Eye (tissue), 1 donor: ENCODE data around the gene WNT7A.

Experiments
- DNase-seq: peaks from one replicate; pipeline ENCODE4 v3.0.0-alpha.2; 2015

WNT7A gene

DNA sequence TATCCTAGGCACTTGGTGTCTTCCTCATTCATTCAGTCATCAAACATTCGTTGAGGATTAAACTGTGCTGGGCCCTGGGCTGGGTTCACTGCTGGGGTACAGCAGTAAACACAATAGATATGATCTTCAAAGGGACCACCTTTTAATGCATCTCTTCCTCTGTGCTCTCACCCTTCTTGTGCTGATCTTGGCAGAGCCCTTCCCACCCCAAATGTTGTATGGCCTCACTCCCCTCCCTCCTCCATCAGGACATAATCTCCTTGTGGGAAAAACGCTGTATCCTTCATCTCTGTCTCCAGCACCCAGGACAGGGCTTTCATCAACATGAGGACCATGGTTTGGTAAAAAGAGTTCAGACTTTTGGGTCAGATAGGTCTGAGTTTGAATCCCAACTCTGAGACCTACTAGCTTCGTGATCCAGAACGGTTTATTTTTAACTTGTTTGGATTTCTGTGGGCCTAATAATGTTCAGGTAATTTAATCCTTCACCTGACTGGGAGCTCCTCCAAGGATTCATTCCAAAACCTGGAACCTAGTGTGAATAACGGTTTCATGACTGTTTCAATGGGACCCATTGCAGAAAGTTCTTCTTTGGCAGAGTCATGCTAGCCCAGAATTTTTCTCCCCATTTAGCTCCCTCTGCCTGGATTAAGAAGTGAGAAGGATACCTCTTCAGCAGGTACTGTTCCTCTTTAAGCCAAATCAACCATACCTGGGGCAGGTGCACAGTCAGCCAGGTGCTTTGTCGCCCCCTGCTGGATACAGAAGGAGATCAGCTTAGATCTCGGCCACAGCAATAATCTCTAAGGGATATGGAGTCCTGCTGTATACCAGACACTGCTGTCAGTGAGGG is 5.2 kb upstream of the WNT7A start:
- DNase-seq: peak; percentile 72

DNA sequence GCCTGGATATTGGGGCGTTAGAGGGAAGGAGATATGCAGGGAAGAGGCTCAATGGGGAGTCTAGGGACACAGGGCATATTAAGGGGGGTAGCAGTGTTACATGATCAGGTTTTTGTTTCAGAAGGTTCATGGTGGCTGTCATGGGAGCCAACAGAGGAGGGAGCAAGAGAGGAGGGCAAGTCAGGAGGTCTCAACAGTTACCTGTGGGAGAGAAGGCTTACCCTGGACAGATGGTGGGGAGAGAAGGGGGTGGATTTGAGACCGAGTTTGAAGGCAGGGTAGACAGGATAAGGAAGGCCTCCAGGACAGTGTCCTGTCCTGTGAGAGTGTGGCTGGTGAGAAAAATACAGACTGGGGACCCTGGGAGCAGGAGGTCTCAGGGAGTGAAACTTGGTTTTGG is 3.8 kb upstream of the WNT7A start:
- no peak for DNase-seq

DNA sequence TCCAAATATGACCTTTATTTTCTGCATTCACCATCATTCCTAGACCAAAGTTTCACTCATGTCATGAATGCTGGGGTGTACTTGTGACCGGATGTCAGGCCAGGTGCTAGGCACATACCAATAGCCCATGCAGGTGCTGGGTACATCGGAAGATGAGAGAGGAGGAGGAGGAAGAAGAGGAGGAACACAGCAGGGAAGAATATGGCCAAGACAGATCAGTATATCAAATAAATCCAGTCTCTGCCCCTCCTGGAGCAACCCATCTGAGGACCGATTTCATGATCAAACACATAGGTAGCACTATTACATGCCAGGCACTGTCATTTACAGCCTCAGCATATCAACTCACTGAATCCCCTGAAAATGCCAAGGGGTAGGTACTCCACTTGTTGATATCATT is 3.0 kb upstream of the WNT7A start:
- DNase-seq: no peak

DNA sequence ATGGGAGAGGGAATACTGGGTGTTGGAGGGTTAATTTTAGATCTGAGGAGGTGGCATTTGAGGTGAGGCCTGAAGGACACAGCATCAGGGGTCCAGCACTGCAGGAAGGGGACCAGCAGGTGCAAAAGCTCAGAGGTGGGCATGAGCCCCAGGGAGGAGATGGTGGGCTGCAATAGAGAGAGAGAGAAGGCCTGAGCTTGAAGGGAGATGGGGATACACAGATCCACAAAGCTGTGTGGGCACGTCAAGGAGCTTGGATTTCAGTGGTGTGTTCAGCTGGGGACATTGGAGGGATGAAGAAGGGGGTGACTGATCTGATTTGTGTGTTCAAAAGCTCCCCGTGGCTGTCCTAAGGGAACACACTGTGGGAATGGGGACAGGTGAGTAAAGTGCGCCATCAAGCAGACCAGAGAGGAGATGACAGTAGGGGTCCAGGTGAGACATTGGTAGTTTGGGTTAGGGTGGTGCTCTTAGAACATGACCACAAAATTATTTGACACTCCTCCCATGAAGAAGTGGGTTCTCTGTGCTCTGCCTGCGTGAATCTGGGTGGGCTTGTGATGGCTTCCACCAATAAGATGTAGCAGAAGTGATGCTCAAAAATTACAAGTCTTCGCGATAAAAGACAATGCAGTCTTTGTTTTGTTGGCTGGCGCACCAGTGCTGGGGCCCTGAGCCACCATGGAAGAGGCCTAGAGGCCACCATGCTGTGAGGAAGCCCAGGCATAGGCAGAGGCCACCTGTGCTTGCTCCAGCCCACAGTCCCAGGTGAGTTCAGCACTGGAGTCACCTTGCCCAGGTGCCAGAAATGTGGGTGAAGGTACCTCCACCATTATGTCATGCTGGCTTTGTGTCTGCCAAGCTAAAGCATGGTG is 1.9 kb upstream of the WNT7A start:
- DNase-seq: no peak

DNA sequence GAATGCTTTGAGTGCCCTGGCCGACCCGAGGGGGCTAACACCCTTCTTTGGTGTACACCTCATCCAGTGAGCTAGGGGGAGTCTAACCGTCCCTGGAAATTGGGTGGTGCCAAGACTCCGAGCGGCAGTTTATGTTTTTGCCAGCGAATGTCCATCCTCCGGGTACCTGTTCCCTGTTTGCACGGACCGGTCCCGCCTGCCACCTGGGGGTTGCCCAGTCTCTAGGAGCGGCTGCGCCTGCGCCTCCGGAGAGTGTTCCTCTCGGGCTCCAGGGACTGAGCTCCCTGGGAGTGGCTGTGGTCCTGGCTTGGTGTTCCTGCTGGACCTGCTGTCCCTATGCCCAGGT is 913 bp upstream of the WNT7A start:
- no peak for DNase-seq

DNA sequence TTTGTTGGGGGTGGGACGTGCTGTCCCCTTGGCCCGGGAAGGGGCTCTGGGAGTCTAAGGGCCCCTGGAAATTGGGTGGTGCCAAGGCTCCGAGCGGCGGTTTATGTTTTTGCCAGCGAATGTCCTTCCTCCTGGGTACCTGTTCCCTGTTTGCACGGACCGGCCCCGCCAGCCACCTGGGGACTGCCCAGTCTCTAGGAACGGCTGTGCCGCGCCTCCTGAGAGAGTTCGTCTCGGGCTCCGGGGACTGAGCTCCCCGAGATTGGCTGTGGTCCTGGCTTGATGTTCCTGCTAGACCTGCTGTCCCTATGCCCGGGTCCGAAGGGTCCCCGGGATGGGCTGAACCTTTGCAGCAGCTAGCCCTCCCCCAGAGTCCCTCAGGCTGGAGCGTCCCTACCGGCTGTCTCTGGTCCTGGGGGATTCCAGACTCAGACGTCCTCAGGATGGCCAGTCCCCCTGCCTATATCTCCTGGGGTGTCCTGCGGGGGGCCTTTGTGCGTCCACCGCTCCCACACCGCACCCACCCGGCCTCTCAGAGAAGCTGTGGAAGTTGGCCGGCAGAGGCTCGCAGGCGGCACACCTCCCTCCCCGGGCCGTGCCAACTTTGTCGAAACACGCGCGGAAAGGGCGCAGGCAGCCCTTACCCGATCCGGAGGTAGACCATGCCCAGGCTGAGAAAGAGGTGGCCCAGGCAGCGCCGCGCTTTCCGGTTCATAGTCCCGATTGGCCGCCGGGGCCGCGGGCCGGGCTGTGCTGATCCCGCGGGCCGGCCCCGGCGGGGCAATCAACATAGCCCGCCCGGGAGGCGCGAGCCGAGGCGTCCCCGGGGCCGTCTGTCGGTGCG is 547 bp downstream of the WNT7A start:
- DNase-seq: peak; percentile 60

DNA sequence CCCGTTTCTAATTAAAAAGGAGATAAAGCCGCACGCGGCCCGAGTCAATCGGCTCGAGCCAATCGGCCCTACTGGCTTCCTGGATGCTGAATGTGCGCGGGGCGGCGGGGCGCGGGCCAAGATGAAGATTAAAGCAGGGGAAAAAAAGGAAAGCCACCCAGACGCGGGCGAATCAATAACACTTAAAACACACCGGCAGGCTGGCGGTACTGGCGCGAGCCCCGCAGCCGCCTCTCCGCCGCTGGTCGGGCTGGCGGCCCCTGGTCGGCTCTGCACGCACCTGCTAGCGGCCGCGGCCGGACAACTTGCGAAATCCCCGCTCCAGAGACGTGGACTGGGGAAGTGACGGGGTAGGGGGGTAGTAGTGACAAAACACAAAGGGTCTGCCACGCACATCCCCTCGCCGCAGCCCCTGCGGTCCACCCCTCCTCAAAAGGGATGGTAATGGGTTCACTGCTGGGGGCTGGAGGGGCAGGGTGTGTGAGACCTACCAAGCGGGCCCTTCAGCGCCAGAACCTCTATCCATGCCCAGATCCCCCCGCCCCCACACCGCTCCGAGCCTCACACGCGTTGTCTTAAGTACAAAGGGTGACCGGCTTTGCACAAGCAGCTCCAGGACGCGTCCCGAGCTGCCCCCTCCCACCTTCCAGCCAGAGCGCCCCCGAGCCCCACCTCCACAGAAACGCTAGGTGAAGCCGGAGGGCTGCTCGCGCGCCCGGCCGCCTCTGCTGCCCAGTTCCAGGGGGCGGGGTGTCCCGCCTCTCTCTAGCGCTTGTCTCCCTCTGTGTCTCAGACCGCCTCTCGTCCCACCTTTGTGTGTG is 1.4 kb downstream of the WNT7A start:
- DNase-seq: peak; percentile 69

DNA sequence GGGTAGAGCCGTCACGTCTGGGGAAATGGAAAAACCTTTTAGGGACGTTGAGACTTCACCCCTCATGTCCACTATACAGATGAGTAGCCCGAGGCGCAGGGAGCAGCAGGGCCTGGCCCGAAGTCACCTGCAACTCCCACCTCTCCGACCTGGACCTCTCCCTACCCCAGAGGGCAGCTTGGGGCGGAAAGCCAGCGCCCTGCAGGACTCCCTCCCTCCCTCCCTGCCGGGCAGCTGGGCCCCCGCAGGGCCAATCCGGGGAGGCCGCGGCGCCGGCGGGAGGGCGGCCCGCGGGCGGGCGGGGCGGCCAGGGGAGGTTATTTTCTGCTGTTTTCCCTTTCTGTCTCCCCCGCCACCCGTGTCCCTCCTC is 2.0 kb downstream of the WNT7A start:
- no peak for DNase-seq

DNA sequence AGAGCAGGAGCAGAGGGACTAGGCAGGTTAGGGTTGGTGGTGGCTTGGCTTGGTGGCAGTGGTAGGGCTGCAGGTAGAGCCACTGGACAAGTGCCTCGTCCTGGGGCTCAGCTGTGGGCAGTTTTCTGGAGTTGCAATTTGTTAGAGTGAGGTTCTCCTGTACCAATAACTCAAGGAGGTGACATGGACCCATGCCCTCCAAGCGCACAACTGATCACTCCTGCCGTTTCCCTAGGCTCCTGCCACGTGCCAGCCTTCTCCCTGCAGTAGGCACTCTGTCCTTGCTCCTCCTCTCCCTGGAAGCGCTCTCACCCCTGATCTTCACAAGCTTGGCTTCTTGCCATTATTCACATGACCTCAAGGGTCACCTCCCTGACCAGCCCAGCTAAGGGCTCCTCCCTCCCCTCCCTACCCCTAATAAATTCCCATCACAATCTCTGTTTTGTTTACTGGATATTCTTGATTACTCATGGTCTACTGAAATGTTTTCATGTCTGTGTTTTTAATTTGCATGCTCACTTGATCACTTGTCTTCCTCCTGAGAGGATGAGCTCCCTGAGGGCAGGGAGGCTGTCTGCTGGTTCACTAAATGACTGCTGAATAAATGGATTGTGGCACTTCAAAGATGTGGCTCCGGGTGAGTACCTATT is 3.3 kb downstream of the WNT7A start:
- no peak for DNase-seq

DNA sequence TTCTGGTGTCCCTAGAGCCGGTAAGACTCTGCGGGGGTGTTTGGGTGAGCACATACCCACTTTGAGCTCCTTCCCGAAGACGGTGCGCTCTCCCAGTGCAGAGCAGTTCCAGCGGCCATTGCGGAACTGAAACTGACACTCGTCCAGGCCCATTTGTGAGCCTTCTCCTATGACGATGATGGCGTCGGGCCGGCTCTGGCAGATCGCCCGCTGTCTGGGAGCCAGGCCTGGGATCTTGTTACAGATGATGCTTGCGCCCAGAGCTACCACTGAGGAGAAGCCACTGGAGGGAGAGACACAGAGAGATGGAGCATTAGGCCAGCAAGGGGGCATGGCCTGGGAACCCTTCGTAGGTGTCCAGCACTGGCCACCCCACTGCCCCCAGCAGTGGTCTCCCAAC is 5.0 kb downstream of the WNT7A start:
- no peak for DNase-seq

DNA sequence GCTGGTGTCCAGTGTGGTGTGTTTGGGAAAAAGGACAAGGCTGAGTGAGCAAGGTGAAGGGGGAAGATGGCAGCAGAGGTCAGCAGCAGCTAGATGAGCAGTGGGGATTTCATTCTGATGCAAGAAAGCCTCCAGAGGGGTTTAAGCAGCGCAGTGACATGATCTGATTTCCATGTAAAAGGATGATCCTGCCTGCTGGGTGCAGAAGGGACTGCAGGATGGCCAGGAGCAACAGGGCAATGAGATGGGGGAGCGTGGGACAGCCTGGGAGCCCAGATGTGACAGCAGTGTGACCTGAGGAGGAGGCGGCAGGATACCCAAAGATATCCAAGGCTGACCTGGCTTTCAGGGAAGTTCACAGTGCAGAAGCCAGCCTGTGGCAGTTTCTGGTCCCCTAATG is 6.1 kb downstream of the WNT7A start:
- no peak for DNase-seq

DNA sequence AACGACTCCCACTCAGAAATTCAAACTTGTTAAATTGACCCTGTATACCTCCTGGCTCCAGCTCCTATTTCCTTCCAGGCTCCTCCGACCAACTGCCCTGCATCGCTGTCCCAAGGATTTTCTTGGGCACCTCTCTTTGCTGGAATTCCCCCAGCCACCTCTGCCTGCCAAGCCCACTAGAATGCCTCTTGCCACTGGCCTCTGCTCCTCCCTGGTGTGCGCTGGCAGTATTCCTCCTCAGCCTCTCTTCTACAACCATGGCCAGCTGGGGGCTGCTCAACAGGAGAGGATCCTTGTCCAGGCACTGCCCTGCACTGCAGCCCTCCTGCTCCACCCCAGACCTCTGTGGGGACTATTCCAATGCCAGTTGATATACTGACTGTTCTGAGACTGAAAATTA is 7.4 kb downstream of the WNT7A start:
- DNase-seq: no peak

DNA sequence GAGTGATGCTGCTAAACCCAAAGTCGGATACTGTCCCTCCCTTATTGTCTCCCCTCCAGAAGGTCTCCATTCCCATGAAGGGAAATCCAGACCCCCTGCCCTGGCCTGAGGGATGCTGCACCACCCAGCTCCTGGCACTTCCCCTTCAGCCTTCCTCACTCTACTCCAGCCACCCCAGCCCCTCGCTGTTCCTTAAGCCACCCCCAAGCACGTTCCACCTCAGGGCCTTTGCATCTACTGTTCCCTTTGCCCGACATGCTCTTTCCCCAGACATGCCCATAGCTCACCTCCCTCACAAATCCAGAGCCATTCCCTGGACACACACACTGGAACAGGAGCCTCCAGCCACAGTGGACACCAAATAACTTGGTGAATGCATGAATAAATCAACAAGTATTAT is 8.1 kb downstream of the WNT7A start:
- DNase-seq: no peak

DNA sequence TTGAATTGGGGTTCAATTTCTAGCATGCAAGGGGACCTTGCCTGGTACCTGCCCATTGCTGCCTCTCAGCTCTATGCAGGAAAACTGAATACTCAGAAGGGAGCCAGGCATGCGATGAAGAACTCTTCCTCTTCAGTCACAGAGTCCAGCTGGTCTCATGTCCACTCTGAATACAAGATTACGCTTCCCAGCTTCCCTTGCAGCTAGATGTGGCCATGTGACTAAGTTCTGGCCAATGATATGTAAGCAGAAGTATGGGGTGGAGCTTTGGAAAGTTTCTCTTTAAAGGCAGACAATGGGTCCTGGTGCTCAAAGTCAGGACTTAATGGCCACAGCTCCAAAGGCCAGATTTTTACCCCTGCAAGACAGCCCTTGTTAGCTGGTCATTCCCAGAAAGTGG is 9.0 kb downstream of the WNT7A start:
- DNase-seq: no peak

DNA sequence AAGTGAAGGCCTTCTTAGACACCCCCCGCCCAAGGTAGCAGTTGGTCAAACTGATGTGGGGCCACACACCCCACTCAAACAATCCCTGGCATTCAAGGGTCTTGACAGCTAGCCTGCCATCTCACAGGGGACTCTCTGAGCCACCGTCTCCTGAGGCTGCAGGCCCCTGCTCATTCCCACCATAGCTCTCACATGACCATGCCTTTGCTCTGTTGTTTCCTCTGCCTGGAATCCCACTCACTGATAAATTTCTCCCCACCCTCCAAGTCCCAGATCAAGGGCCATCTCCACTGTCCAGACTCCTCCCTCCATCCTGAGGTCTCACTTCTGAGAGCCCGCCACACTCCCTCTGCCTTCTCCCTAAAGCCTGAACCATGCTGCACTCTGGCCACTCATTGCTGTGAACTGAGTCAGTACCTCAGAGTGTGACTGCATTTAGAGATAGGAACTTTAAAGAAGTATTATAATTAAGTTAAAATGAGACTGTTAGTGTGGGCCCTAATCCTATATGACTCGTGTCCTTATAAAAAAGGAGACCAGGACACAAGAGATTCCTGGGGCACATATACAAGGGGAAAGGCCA is 10.0 kb downstream of the WNT7A start:
- DNase-seq: no peak

DNA sequence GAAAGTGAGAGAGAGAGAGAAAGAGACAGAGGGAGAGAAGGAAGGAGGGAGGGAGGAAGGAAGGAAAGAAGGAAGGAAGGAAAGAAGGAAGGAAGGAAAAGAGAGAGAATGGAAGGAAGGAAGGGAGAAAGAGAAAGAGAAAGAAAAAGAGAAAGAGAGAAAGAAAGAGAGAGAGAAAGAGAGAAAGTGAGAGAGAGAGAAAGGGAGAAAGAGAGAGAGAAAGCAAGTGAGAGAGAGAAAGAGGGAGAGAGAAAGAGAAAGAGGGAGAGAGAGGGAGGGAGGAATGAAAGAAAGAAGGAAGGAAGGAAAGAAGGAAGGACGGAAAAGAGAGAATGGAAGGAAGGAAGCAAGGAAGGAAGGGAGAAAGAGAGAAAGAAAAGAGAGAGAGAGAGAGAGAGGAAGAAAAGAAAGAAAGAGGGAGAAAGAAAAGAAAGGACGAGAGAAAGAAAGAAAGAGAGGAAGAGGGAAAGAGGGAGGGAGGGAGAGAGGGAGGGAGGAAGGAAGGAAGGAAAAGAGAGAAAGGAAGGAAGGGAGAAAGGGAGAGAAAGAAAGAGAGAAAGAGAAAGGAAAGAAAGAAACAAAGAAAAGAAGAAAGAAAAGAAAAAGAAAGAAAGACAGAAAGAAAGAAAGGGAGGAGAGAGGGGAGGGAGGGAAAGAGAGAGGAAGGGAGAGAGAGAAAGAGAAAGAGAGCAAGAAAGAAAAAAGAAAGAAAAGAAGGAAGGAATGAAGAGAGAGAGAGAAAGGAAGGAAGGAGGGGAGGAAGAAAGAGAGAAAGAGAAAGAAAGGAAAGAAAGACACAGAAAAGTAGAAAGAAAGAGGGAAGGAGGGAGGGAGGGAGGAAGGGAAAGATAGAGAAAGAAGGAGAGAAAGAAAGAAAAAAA is 10.8 kb downstream of the WNT7A start:
- DNase-seq: no peak

DNA sequence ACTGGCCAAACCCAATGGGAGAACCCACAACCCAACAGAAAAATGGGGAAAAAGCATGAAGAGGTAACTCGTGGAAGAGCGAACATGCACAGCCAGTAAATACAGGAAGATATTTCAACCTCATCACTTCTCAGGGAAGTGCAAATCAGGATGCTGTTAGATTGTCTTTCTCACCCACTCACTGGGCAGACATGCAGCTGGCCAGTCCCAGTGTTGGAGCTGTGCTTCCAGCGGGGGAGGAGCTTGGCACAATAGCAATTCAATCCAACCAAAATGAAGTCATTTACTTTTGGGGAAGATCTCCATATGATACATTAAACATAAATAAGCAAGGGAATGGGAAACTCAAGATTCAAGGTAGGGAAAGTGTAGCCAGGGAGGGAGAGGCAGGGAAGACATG is 12.1 kb downstream of the WNT7A start:
- no peak for DNase-seq

DNA sequence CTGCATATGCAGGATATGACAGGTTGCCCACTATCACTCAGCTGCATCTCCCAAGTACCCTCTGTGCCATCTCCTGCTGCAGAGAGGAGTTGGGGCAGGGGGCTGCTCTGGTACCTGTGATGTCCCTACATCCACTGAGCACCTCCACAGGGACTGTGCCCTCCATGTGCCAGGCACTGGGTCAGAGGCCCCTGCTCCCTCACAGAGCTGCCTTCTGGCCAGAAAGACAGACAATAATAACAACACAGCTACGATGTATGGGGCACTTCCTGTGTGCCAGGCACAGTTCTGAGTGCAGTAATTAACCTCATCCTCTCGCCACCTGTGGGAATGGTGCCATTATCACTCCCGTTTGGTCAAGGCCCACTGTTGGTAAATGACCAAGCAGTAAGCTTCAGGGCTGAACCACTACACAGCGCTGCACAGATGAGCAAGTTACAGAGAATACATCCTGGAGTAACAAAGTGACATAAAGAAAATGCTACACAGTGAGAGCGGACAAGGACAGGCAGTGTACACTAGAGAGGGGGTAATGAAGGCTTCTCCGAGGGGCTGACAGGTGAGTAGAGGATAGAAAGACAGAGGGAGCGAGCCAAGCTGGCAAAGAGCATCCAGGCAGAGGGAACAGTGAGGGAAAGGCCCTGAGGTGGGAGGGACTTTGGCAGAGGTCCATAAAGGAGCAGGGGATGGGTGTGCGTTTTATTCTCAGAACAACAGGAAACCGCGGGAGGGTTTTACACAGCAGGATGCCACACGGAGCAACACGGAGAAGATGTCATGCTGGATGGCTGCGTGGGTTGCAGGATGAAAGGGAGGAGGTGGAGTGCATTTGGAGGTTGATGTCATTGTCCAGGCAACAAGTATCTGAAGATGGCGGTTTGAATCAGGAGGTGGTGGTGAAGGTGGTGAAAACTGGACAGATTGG is 13.6 kb downstream of the WNT7A start:
- no peak for DNase-seq

DNA sequence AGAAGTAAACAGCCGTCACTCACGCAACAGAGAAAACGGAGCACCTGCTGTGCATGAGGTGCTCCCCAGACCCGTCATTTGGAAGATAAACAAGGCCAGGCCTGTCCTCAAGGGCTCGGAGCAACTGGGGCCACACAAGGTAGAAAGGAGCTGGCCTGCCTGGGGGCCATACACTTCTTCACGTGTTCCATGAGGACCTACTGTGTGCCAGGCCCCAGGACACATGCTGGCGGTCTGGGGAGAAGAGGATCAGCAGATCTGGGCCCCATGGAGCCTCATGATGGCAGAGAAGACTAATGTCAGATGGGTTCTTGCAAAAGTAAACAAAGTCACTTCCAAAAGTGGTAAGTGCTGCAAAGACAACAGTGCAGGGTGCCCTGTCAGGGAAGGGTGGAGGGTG is 14.3 kb downstream of the WNT7A start:
- no peak for DNase-seq
